K562 treated with DMSO at 1 percent for 48 hours (cell line): ENCODE data around the gene MAGEA12. TPM values are rescaled to one million over a fixed set of nuclear protein-coding genes. Genes with fewer than 3 reads are reported as not detected.

Experiments
- total RNA-seq: library from RNA; unstranded; fragments of 300-600 nt; gene quantifications from 2 replicates; pipeline ENCODE4 v1.2.3, GENCODE V29; 2022; ENCODE audit warnings: low replicate concordance; ENCODE audit errors: extremely low read depth

Gene MAGEA12, protein sequence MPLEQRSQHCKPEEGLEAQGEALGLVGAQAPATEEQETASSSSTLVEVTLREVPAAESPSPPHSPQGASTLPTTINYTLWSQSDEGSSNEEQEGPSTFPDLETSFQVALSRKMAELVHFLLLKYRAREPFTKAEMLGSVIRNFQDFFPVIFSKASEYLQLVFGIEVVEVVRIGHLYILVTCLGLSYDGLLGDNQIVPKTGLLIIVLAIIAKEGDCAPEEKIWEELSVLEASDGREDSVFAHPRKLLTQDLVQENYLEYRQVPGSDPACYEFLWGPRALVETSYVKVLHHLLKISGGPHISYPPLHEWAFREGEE
- total RNA-seq, result not detected in 2 replicates

DNA sequence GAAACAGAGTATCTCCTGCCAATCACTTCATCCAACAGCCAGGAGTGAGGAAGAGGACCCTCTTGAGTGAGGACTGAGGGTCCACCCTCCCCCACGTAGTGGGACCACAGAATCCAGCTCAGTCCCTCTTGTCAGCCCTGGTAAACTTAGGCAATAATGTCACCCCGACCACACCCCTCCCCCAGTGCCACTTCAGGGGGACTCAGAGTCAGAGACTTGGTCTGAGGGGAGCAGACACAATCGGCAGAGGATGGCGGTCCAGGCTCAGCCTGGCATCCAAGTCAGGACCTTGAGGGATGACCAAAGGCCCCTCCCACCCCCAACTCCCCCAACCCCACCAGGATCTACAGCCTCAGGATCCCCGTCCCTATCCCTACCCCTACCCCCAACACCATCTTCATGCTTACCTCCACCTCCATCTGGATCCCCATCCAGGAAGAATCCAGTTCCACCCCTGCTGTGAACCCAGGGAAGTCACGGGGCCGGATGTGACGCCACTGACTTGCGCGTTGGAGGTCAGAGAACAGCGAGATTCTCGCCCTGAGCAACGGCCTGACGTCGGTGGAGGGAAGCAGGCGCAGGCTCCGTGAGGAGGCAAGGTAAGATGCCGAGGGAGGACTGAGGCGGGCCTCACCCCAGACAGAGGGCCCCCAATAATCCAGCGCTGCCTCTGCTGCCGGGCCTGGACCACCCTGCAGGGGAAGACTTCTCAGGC, at the start of gene MAGEA12, which contains the start of gene CSAG1:
Gene MAGEA12, plus strand, starts transcription at position 497 of the 715 bp plus-strand sequence. CDS start 2,405 bp downstream, outside the sequence.
Gene CSAG1, minus strand, starts transcription at position 461 of the 715 bp plus-strand sequence. CDS start 1,261 bp downstream, outside the sequence.

DNA sequence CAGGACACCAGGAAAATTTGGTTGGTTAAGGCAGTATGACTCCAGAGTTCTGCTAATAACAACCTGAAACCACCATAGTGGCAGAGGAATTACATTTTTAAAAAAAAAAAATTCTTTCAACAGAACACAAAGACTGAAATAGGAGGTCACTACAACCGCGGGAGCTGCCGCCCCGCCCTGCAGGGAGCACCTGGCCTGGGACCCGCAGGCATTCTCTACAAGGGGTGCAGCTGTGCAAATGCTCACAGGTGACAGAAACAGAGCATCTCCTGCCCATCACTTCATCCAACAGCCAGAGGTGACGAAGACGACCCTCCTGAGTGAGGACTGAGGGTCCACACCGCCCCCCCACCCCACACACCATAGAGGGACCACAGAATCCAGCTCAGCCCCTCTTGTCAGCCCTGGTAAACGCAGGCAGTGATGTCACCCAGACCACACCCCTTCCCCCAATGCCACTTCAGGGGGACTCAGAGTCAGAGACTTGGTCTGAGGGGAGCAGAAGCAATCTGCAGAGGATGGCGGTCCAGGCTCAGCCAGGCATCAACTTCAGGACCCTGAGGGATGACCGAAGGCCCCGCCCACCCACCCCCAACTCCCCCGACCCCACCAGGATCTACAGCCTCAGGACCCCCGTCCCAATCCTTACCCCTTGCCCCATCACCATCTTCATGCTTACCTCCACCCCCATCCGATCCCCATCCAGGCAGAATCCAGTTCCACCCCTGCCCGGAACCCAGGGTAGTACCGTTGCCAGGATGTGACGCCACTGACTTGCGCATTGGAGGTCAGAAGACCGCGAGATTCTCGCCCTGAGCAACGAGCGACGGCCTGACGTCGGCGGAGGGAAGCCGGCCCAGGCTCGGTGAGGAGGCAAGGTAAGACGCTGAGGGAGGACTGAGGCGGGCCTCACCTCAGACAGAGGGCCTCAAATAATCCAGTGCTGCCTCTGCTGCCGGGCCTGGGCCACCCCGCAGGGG, 35.3 kb upstream of the MAGEA12 start, which contains the start of gene MAGEA3:
Gene MAGEA3, plus strand, starts transcription at position 843 of the 980 bp plus-strand sequence. CDS start 2,039 bp downstream, outside the sequence.

GRCh38 chrX:152709173-152709572, 24.4 kb upstream of the MAGEA12 start, which contains the start of gene CSAG2:
CSAG2 (minus strand) TSS chrX:152709273; CDS start chrX:152709112, 161 bp downstream.

DNA sequence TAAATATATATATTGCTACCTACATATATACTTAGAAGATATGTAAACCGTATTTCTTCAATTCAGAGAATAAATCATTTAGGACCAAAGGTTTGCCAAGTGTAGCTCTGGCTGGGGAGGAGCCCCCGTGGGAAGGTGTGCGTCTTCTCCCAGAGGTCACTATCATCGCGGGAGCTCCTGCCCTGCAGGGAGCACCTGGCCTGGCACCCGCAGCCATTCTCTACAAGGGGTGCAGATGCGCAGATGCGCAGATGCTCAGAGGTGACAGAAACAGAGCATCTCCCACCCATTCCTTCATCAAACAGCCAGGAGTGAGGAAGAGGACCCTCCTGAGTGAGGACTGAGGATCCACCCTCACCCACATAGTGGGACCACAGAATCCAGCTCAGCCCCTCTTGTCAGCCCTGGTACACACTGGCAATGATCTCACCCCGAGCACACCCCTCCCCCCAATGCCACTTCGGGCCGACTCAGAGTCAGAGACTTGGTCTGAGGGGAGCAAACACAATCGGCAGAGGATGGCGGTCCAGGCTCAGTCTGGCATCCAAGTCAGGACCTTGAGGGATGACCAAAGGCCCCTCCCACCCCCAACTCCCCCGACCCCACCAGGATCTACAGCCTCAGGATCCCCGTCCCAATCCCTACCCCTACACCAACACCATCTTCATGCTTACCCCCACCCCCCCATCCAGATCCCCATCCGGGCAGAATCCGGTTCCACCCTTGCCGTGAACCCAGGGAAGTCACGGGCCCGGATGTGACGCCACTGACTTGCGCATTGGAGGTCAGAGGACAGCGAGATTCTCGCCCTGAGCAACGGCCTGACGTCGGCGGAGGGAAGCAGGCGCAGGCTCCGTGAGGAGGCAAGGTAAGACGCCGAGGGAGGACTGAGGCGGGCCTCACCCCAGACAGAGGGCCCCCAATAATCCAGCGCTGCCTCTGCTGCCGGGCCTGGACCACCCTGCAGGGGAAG, 19.5 kb upstream of the MAGEA12 start, which contains the start of gene MAGEA2B:
Gene MAGEA2B, plus strand, starts transcription at position 814 of the 973 bp plus-strand sequence. CDS start 2,479 bp downstream, outside the sequence.

GRCh38 chrX:152753686-152754650, 20.4 kb downstream of the MAGEA12 start, which contains the start of gene MAGEA2:
MAGEA2 (minus strand) TSS chrX:152753842; CDS start chrX:152751363, 2,479 bp downstream.

DNA sequence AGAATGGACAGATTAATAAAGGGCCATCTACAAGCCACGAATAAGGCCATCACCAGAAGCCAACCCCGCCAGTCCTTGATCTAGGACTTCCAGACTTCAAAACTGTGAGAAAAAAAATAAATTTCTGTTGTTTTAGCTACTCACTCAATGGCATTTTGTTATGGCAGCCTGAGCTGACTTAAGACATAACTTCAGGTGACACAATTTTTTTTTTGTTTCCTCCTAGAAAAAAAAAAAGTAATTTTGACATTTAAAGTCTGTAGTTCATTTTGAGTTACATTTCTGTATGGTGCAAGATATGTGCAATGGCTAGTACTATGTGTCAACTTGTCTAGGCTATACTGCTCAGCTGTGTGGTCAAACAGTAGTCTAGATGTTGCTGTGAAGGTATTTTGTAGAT, 25.4 kb downstream of the MAGEA12 start, which contains the start of gene CSAG3:
Gene CSAG3, plus strand, starts transcription at position 301 of the 400 bp plus-strand sequence.

GRCh38 chrX:152769549-152770289, 36.2 kb downstream of the MAGEA12 start, which contains the start of gene MAGEA6:
MAGEA6 (minus strand) TSS chrX:152769689; CDS start chrX:152767650, 2,039 bp downstream.

Other genes with a start within 250 kb of the MAGEA12 start
- gene GABRQ, start 95.9 kb upstream of the MAGEA12 start, total RNA-seq, result not detected in 2 replicates
- not detected in 2 replicates for gene MAGEA3, start 35.0 kb upstream of the MAGEA12 start, total RNA-seq
- gene CSAG2, start 24.5 kb upstream of the MAGEA12 start, total RNA-seq, result not detected in 2 replicates
- gene MAGEA2B, start 19.1 kb upstream of the MAGEA12 start, total RNA-seq, result not detected in 2 replicates
- not detected in 2 replicates for gene CSAG1, start within 50 bp of the MAGEA12 start, total RNA-seq
- gene MAGEA2, start 20.1 kb downstream of the MAGEA12 start, total RNA-seq, result not detected in 2 replicates
- not detected in 2 replicates for gene CSAG3, start 25.5 kb downstream of the MAGEA12 start, total RNA-seq
- not detected in 2 replicates for gene MAGEA6, start 35.9 kb downstream of the MAGEA12 start, total RNA-seq
- gene CETN2, start 97.0 kb downstream of the MAGEA12 start, total RNA-seq, result not detected in 2 replicates
- not detected in 2 replicates for gene NSDHL, start 97.3 kb downstream of the MAGEA12 start, total RNA-seq
- gene ZNF185, start 164.3 kb downstream of the MAGEA12 start, total RNA-seq, result not detected in 2 replicates